BE2C (cell line): ENCODE measurements around the gene TRPC4.

Experiments
- DNase-seq: peaks from one replicate; pipeline ENCODE4 v3.0.0-alpha.2; 2020
- H3K27me3 ChIP-seq: fragments of 250-450 bp; sonication (Bioruptor Pico); 2 replicates; pipeline ENCODE4 v1.5.1; 2020; ENCODE audit warnings: mild to moderate bottlenecking
- H3K36me3 ChIP-seq: fragments of 250-450 bp; sonication (Bioruptor Pico); 2 replicates; pipeline ENCODE4 v1.5.1; 2020; ENCODE audit warnings: mild to moderate bottlenecking
- H3K4me1 ChIP-seq: fragments of 250-450 bp; sonication (Bioruptor Pico); 2 replicates; pipeline ENCODE4 v1.5.1; 2020
- H3K4me3 ChIP-seq: 2 replicates; pipeline ENCODE4 v1.5.1; 2011; ENCODE audit warnings: low read depth, low read length
- H3K9me3 ChIP-seq: fragments of 250-450 bp; sonication (Bioruptor Pico); 2 replicates; pipeline ENCODE4 v1.5.1; 2020
- TF ChIP-seq, protein P1 (sequence below): IDR thresholded peaks from 2 replicates; pipeline ENCODE4 v1.5.1; 2012; ENCODE audit warnings: mild to moderate bottlenecking, low read depth, low read length

The TRPC4 gene

DNA sequence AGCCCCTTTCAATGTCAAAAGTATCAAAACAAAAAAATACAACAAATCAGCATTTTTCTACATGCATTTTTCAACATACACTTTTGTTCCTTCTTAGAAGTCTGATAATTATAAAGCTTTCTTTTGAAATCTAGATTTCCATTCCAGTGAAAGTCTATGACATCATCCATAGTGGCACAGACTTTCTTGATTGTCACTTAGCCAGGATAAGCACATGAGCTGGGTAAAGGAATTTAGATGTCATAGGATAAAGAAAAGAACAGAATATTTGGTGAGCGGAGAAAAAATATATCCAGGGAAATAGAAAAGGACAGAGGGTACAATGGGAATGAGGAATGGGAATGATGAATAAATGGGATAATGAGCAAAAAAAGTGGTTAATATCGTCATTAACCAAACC lies 15.1 kb upstream of the TRPC4 start:
- no peaks in the 10 kb centered on the region for H3K4me1 ChIP-seq
- DNase-seq = no peak
- TF ChIP-seq, protein P1, sequence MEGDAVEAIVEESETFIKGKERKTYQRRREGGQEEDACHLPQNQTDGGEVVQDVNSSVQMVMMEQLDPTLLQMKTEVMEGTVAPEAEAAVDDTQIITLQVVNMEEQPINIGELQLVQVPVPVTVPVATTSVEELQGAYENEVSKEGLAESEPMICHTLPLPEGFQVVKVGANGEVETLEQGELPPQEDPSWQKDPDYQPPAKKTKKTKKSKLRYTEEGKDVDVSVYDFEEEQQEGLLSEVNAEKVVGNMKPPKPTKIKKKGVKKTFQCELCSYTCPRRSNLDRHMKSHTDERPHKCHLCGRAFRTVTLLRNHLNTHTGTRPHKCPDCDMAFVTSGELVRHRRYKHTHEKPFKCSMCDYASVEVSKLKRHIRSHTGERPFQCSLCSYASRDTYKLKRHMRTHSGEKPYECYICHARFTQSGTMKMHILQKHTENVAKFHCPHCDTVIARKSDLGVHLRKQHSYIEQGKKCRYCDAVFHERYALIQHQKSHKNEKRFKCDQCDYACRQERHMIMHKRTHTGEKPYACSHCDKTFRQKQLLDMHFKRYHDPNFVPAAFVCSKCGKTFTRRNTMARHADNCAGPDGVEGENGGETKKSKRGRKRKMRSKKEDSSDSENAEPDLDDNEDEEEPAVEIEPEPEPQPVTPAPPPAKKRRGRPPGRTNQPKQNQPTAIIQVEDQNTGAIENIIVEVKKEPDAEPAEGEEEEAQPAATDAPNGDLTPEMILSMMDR = no peak

DNA sequence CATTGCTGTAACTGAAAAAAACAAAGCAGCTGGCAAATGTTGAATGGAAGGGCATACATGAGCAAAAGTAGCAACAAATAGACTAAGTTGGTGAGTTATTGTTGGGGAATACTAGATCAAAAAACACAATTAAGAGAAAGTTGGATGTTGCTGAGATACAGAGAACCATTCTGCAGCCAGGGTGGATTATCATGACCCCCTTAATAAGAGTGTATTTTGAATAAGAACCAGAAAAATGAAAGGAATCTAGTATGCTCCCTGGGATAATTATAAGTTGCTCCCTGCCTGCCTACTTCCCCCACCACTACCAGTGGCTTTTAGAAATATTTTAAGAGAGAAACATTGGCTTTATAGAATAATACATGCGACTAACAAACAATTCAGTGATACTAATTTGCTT lies 14.5 kb upstream of the TRPC4 start:
- Histone ChIP-seq H3K9me3 (no peaks in the 10 kb centered on the region), H3K4me3 (no peak overlapping the region), H3K27me3 (no peaks in the 10 kb centered on the region), H3K36me3 (no peaks in the 10 kb centered on the region), H3K4me1 (no peaks in the 10 kb centered on the region)
- no peak for DNase-seq
- TF ChIP-seq, protein P1 = no peak

More for the DNA sequence above, 15.1 kb upstream of the TRPC4 start:
- H3K9me3 ChIP-seq = no peaks in the 10 kb centered on the region
- H3K36me3 ChIP-seq = no peaks in the 10 kb centered on the region
- no peak overlapping the region for H3K4me3 ChIP-seq
- H3K27me3 ChIP-seq = no peaks in the 10 kb centered on the region

DNA sequence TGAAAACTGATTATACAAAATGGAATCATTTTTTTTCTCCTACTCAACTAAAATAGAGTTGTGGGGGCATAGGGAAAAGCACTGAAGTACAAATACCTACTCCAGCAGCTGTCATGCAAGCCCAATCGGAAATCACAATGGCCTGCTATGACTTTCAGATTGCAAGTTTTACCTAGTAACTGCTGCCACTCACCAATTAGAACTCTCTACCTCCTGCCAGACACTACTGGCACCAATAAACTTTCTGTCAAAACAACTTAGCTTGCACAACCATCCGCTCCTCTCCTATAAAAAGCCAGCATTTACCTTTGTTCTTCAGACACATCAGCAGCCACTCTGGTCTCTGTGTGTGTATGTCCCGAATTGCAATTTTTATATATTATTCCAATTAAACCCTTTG lies 9.3 kb upstream of the TRPC4 start:
- no peak overlapping the region for H3K4me3 ChIP-seq
- H3K9me3 ChIP-seq = no peaks in the 10 kb centered on the region
- TF ChIP-seq, protein P1 = no peak
- no peaks in the 10 kb centered on the region for H3K36me3 ChIP-seq
- H3K27me3 ChIP-seq = no peaks in the 10 kb centered on the region; the same call in 1 of the 2 replicates
- DNase-seq = no peak
- no peaks in the 10 kb centered on the region for H3K4me1 ChIP-seq

DNA sequence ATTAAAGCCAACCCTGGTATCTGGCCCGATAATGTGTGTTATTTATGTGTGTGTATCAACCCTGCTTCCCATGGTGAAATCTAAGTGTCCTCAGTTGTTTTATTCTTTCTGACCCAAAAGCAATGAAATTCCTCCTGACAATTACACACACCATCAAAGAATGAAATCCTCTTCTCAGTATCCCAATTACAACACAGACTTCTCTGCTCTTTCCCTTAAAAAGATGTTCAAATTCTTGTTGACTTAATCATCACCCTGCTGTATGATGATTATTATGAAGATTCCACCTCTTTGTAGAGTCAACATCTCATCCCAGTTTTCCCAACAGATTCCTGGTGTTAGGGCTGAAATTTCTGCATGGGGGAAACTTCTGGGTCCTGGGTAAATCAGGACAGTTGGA lies 8.9 kb upstream of the TRPC4 start:
- Histone ChIP-seq H3K9me3 (no peaks in the 10 kb centered on the region), H3K27me3 (no peaks in the 10 kb centered on the region; the same call in 1 of the 2 replicates), H3K4me1 (no peaks in the 10 kb centered on the region), H3K36me3 (no peaks in the 10 kb centered on the region), H3K4me3 (no peak overlapping the region)
- TF ChIP-seq, protein P1 = no peak
- no peak for DNase-seq

DNA sequence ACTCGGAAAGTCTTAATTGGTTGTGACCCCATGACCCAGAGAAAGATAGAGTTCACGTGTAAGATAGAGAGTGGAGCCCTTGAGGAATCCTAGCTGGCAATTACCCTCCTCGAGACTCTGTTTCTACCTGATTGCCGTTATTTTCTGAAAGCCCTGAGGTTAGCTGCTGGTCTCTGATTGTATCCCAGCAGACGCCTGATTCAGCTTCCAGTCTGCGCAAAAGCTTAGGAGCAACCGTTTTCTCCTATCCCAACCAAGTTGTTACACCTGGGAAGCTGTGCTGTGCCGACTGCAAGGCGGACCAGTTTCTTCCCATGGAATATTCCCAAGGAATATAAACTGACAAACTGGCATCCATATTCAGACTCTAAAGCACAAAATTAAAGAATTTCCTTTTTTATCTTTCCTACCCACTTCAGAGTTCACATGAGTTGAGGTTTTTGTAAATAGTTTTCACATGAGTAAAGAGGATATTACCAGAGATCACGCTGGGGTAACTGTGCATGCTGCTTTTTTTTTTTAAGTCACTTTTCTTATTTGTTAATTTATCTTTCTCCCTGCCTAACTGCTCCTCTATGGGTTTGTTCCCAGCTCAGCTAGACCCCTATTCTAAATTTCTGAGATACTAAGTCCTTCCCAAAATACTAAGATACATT lies 1.5 kb upstream of the TRPC4 start:
- Histone ChIP-seq H3K36me3 (no peaks in the 10 kb centered on the region), H3K27me3 (peaks cover 35% of the 10 kb centered on the region), H3K9me3 (no peaks in the 10 kb centered on the region), H3K4me1 (no peaks in the 10 kb centered on the region), H3K4me3 (no peak overlapping the region)
- TF ChIP-seq, protein P1 = no peak
- DNase-seq = no peak

DNA sequence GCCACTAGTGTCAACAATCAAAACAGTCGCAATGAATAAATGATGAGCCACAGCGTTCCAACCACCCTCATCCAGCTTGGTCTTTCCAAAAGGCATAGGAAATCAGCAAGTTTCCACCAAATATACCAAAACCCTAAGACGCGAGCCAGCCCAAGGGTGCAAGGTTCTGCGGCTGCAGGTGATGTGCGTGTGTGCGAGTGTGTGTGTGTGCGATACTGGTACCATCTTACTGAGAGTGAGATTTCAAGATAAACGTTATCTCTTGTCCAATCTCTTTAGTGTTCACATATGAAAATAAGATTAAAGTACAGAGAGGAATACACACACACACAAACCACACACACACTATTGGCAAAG lies 895 bp upstream of the TRPC4 start:
- Histone ChIP-seq H3K36me3 (no peaks in the 10 kb centered on the region), H3K27me3 (peaks cover 35% of the 10 kb centered on the region), H3K4me1 (no peaks in the 10 kb centered on the region), H3K4me3 (no peak overlapping the region), H3K9me3 (no peaks in the 10 kb centered on the region)
- no peak for DNase-seq
- TF ChIP-seq, protein P1 = no peak
